Measurements from ENCODE around the gene TBX18. TPM values are rescaled to one million over a fixed set of nuclear protein-coding genes. Genes with fewer than 3 reads are reported as not detected.

TBX18 gene
- total RNA-seq, 4 donors from 2014 or later: 1.6 to 19.3 (median 9.5) TPM

- ATAC-seq: no peak
- Histone ChIP-seq H3K4me1 (no peaks in the 10 kb centered on the region), H3K36me3 (no peaks in the 10 kb centered on the region), H3K27ac (no peak overlapping the region), H3K4me3 (no peak overlapping the region), H3K27me3 (no peaks in the 10 kb centered on the region), H3K9me3 (no peaks in the 10 kb centered on the region)
- no peak for TF ChIP-seq POLR2AphosphoS5 (IDR thresholded peaks at IDR 0.05)
- TF ChIP-seq POLR2A (IDR thresholded peaks at IDR 0.05): no peak
- 61 to 63% methylated on average over 3 of the region's 3 CpGs for WGBS, 2 donors (ENCODE audit: low coverage in 1 of 2)
Measured at GRCh38 chr6:84652356-84653026, 111.9 kb downstream of the TBX18 start.

GRCh38 chr6:84651583-84651982 lies 112.8 kb downstream of the TBX18 start:
- 100% methylated on average over 1 of the region's 1 CpG; no CpG with 5 or more reads in 1 of the 2 donors for WGBS, 2 donors (ENCODE audit: low coverage in 1 of 2)
- Histone ChIP-seq H3K27me3 (no peaks in the 10 kb centered on the region), H3K4me1 (no peaks in the 10 kb centered on the region), H3K36me3 (no peaks in the 10 kb centered on the region), H3K4me3 (no peak overlapping the region), H3K27ac (no peak overlapping the region), H3K9me3 (no peaks in the 10 kb centered on the region)
- no peak for ATAC-seq
- TF ChIP-seq CTCF (IDR thresholded peaks at IDR 0.05): no peak
- TF ChIP-seq EP300 (IDR thresholded peaks at IDR 0.05): no peak

GRCh38 chr6:84648444-84648843 lies 116.0 kb downstream of the TBX18 start:
- Histone ChIP-seq H3K9me3 (no peaks in the 10 kb centered on the region), H3K27me3 (no peaks in the 10 kb centered on the region), H3K4me3 (no peak overlapping the region), H3K4me1 (no peaks in the 10 kb centered on the region), H3K36me3 (no peaks in the 10 kb centered on the region), H3K27ac (no peak overlapping the region)
- no peak for ATAC-seq
- no peak for TF ChIP-seq CTCF (IDR thresholded peaks at IDR 0.05)
- TF ChIP-seq EP300 (IDR thresholded peaks at IDR 0.05): no peak
- no peak for TF ChIP-seq POLR2A (IDR thresholded peaks at IDR 0.05)
- TF ChIP-seq POLR2AphosphoS5 (IDR thresholded peaks at IDR 0.05): no peak

- H3K36me3 ChIP-seq: no peaks in the 10 kb centered on the region
Measured at GRCh38 chr6:84645563-84646266, 118.7 kb downstream of the TBX18 start.

GRCh38 chr6:84645000-84645399 lies 119.4 kb downstream of the TBX18 start:
- Histone ChIP-seq H3K4me1 (peaks cover 0 to 18% (median 0%) of the 10 kb centered on the region in 3 donors), H3K4me3 (no peak overlapping the region), H3K27me3 (no peaks in the 10 kb centered on the region), H3K36me3 (no peaks in the 10 kb centered on the region), H3K9me3 (no peaks in the 10 kb centered on the region), H3K27ac (no peak overlapping the region)
- no peak for ATAC-seq
- no peak for TF ChIP-seq POLR2AphosphoS5 (IDR thresholded peaks at IDR 0.05)
- TF ChIP-seq EP300 (IDR thresholded peaks at IDR 0.05): no peak
- no peak for TF ChIP-seq POLR2A (IDR thresholded peaks at IDR 0.05)
- no peak for TF ChIP-seq CTCF (IDR thresholded peaks at IDR 0.05)

More at GRCh38 chr6:84645563-84646266, 118.7 kb downstream of the TBX18 start:
- no peak overlapping the region for H3K4me3 ChIP-seq
- ATAC-seq: no peak
- H3K4me1 ChIP-seq: peaks cover 0 to 18% (median 0%) of the 10 kb centered on the region in 3 donors
- H3K27me3 ChIP-seq: no peaks in the 10 kb centered on the region
- WGBS, 2 donors (ENCODE audit: low coverage in 1 of 2): 55 to 88% methylated on average over 2 to 4 of the region's 4 CpGs
- H3K27ac ChIP-seq: no peak overlapping the region
- TF ChIP-seq POLR2AphosphoS5 (IDR thresholded peaks at IDR 0.05): no peak
- TF ChIP-seq EP300 (IDR thresholded peaks at IDR 0.05): no peak
- TF ChIP-seq POLR2A (IDR thresholded peaks at IDR 0.05): no peak
- TF ChIP-seq CTCF (IDR thresholded peaks at IDR 0.05): no peak
- no peaks in the 10 kb centered on the region for H3K9me3 ChIP-seq

Data from gastroesophageal sphincter (tissue), 4 donors.